NOMO-1 treated with dmso at 0.1 percent for 144 hours (cell line): Measurements from ENCODE around the gene HIF1AN.
"Not testable (repeated sequence)": the region's sequence is repeated elsewhere in the genome, so short reads cannot be mapped to it uniquely, and the experiment has no call there.

Experiments used
- DNase-seq: peaks from one replicate; lab custom pipeline; 2025; ENCODE audit not compliant: unreplicated experiment; lab: John Stamatoyannopoulos, UW

The HIF1AN gene

GRCh38 chr10:100565206-100565985 lies 29.7 kb downstream of the HIF1AN start:
- no peak for DNase-seq

GRCh38 chr10:100566561-100566960 lies 30.8 kb downstream of the HIF1AN start:
- no peak for DNase-seq

GRCh38 chr10:100567249-100567648 lies 31.5 kb downstream of the HIF1AN start:
- DNase-seq, result no peak

GRCh38 chr10:100567826-100568225 lies 32.1 kb downstream of the HIF1AN start:
- no peak for DNase-seq

- no peak for DNase-seq
Measured at GRCh38 chr10:100568912-100569311, 33.2 kb downstream of the HIF1AN start.

GRCh38 chr10:100569687-100570481 lies 34.1 kb downstream of the HIF1AN start:
- DNase-seq, result no peak

- DNase-seq, result no peak
Measured at GRCh38 chr10:100570506-100570905, 34.8 kb downstream of the HIF1AN start.

- no peak for DNase-seq
Measured at GRCh38 chr10:100571084-100571856, 35.5 kb downstream of the HIF1AN start.

- DNase-seq, result not testable (repeated sequence)
Measured at GRCh38 chr10:100575146-100575545, 39.4 kb downstream of the HIF1AN start.

GRCh38 chr10:100575585-100576281 lies 40.0 kb downstream of the HIF1AN start:
- no peak for DNase-seq

- DNase-seq, result no peak
Measured at GRCh38 chr10:100576282-100576635, 40.5 kb downstream of the HIF1AN start.

GRCh38 chr10:100579261-100580090 lies 43.7 kb downstream of the HIF1AN start:
- no peak for DNase-seq

- no peak for DNase-seq
Measured at GRCh38 chr10:100586959-100587358, 51.2 kb downstream of the HIF1AN start.

GRCh38 chr10:100598166-100598565 lies 62.4 kb downstream of the HIF1AN start:
- DNase-seq, result no peak

GRCh38 chr10:100600218-100600617 lies 64.5 kb downstream of the HIF1AN start:
- DNase-seq, result no peak

- no peak for DNase-seq
Measured at GRCh38 chr10:100607439-100607838, 71.7 kb downstream of the HIF1AN start.
